Endothelial cell of umbilical vein (primary cell): ENCODE measurements around the gene BCL2L2. TPM values are rescaled to one million over a fixed set of nuclear protein-coding genes. Genes with fewer than 3 reads are reported as not detected.

Experiments used
- BruUV-seq: library from RNA; stranded (reverse); fragments of 400-500 nt; replicated peaks from 2 replicates; lab custom pipeline; 2021; lab: Mats Ljungman, UMichigan
- CTCF ChIA-PET: fragments of 300-600, 350-600 bp; sonication (Branson Sonifier 250); formaldehyde crosslinking; loops from one replicate; lab custom pipeline; 2021; ENCODE audit warnings: antibody characterized with exemption, inconsistent platforms; lab: Charles Lee
- POLR2A ChIA-PET: fragments of 300-600, 350-600 bp; sonication (Branson Sonifier 250); formaldehyde crosslinking; loops from one replicate; lab custom pipeline; 2021; ENCODE audit warnings: antibody characterized with exemption, inconsistent platforms; lab: Charles Lee
- DNase-seq: peaks from one replicate; pipeline ENCODE4 v3.0.0-alpha.2; 2011; ENCODE audit warnings: low read depth, low spot score
- FAIRE-seq: peaks from 2 replicates; lab custom pipeline; 2011; peaks lifted over from hg19 to GRCh38; lab: Jason Lieb, UNC
- H2AFZ ChIP-seq: 2 replicates; pipeline ENCODE4 v1.6.0; 2012; ENCODE audit warnings: low read depth, low read length, control low read depth, inconsistent platforms
- H3K27ac ChIP-seq: 2 replicates; pipeline ENCODE4 v1.5.1; 2011; ENCODE audit warnings: low read depth, mild to moderate bottlenecking, control low read depth, low read length, moderate library complexity; ENCODE audit not compliant: insufficient read depth
- H3K27me3 ChIP-seq, 2 experiments: 2 replicates each; pipeline versions ENCODE4 v1.6.0 to v1.6.1; 2011; ENCODE audit warnings: low read length in 2 of 2, mixed read lengths in 1 of 2; ENCODE audit not compliant: control insufficient read depth in 2 of 2, insufficient read depth in 2 of 2
- H3K36me3 ChIP-seq, 2 experiments: 2 replicates in 1 of 2; 3 replicates in 1 of 2; pipeline ENCODE4 v1.5.1; 2011; ENCODE audit warnings: low read length in 2 of 2, mild to moderate bottlenecking in 1 of 2, moderate library complexity in 1 of 2; ENCODE audit not compliant: control insufficient read depth in 2 of 2, insufficient read depth in 2 of 2; ENCODE audit errors: extremely low read depth in 1 of 2
- H3K4me1 ChIP-seq: 3 replicates; pipeline ENCODE4 v1.5.1; 2011; ENCODE audit warnings: mild to moderate bottlenecking, low read length; ENCODE audit not compliant: control insufficient read depth, insufficient read depth; ENCODE audit errors: extremely low read depth
- H3K4me2 ChIP-seq: 2 replicates; pipeline ENCODE4 v1.6.1; 2011; ENCODE audit warnings: low read length, control low read depth, mixed read lengths; ENCODE audit not compliant: insufficient read depth
- H3K4me3 ChIP-seq, 3 experiments: fragments of 200-600 bp in 1 of 3; sonication (generic), shearing (Covaris generic) in 1 of 3; replicated peaks in 1 of 3; 2 replicates each; pipeline ENCODE4 v1.5.1; 2011 to 2016; ENCODE audit warnings: control low read depth in 3 of 3, low read length in 3 of 3, mild to moderate bottlenecking in 2 of 3, inconsistent platforms in 1 of 3, low read depth in 1 of 3, moderate library complexity in 1 of 3; ENCODE audit not compliant: insufficient read depth in 1 of 3
- H3K79me2 ChIP-seq: 2 replicates; pipeline ENCODE4 v1.6.0; 2012; ENCODE audit warnings: low read length, inconsistent platforms; ENCODE audit not compliant: control insufficient read depth, insufficient read depth
- H3K9ac ChIP-seq: replicated peaks from 2 replicates; pipeline ENCODE3; 2011; ENCODE audit warnings: low read length, control low read depth; ENCODE audit not compliant: insufficient read depth; ENCODE audit errors: extremely low read depth
- H3K9me1 ChIP-seq: replicated peaks from 3 replicates; pipeline ENCODE4 v1.6.0; 2011; ENCODE audit warnings: mild to moderate bottlenecking, low read length; ENCODE audit not compliant: control insufficient read depth, insufficient read depth; ENCODE audit errors: extremely low read depth
- H3K9me3 ChIP-seq: replicated peaks from 2 replicates; pipeline ENCODE4 v1.5.1; 2012; ENCODE audit warnings: low read length, inconsistent platforms; ENCODE audit not compliant: control insufficient read depth, insufficient read depth
- H4K20me1 ChIP-seq: replicated peaks from 2 replicates; pipeline ENCODE3; 2011; ENCODE audit warnings: mild to moderate bottlenecking, low read length; ENCODE audit not compliant: control insufficient read depth, insufficient read depth; ENCODE audit errors: extremely low read depth
- EZH2 ChIP-seq: IDR thresholded peaks from 2 replicates; pipeline ENCODE4 v1.6.1; 2012; ENCODE audit warnings: borderline replicate concordance, low read depth, mild to moderate bottlenecking, moderate library complexity, low read length, inconsistent platforms; ENCODE audit not compliant: severe bottlenecking
- FOS ChIP-seq: IDR thresholded peaks from 2 replicates; pipeline ENCODE4 v1.6.1; 2011; ENCODE audit warnings: mild to moderate bottlenecking, low read length, moderate library complexity, borderline replicate concordance; ENCODE audit not compliant: insufficient read depth
- GATA2 ChIP-seq: IDR thresholded peaks from 2 replicates; pipeline ENCODE4 v1.7.0; 2011; ENCODE audit warnings: low read depth, mild to moderate bottlenecking, moderate library complexity, mixed read lengths, low read length; ENCODE audit not compliant: insufficient read length, insufficient read depth
- JUN ChIP-seq: IDR thresholded peaks from 2 replicates; pipeline ENCODE4 v1.6.1; 2011; ENCODE audit warnings: borderline replicate concordance, low read depth; ENCODE audit not compliant: insufficient read length, insufficient read depth
- MAX ChIP-seq: IDR thresholded peaks from 2 replicates; pipeline ENCODE4 v1.6.1; 2011; ENCODE audit not compliant: insufficient read depth, insufficient read length
- MYC ChIP-seq: IDR thresholded peaks from one replicate; pipeline ENCODE4 v1.6.1; 2011; ENCODE audit warnings: mild to moderate bottlenecking, low read depth, low read length
- POLR2A ChIP-seq: IDR thresholded peaks from 2 replicates; pipeline ENCODE4 v1.6.1; 2012; ENCODE audit warnings: low read depth, mild to moderate bottlenecking, control low read depth, low read length
- POLR2AphosphoS5 ChIP-seq: IDR thresholded peaks from 2 replicates; pipeline ENCODE4 v1.6.1; 2012; ENCODE audit warnings: low read depth, mild to moderate bottlenecking, control low read depth, low read length, moderate library complexity; ENCODE audit not compliant: insufficient read depth
- dilution Hi-C: fragments of 300-500 bp; cut with MboI; formaldehyde crosslinking; loops from one replicate; pipeline ENCODE4 v1.15.0; 2019; ENCODE audit warnings: low sequenced_read_pairs; ENCODE audit not compliant: extremely low pct_ligation_motif_present
- intact Hi-C: fragments of 100-400 bp; cut with micrococcal nuclease; formaldehyde crosslinking; loops from one replicate; pipeline ENCODE4 v1.10.0; 2022
- polyA plus RNA-seq, 4 experiments: library from polyadenylated mRNA; depleted of rRNA in 3 of 4; stranded (reverse) in 3 of 4; unstranded in 1 of 4; fragments of >200 nt; gene quantifications; 2 replicates each; pipeline versions ENCODE4 v1.2.1 to v1.2.3, GENCODE V29; 2011 to 2012; ENCODE audit warnings: missing spikeins in 1 of 4
- total RNA-seq: library from RNA; stranded (reverse); gene quantifications from 2 replicates; pipeline ENCODE4 v1.2.3, GENCODE V29; 2021
- TF ChIP-seq, protein P1 (sequence below), 2 donors: IDR thresholded peaks; 1 replicate in 1 of 2; 2 replicates in 1 of 2; pipeline ENCODE4 v1.5.1; 2011; ENCODE audit warnings: low read length in 2 of 2, mild to moderate bottlenecking in 2 of 2, moderate library complexity in 2 of 2, control low read depth in 1 of 2, inconsistent platforms in 1 of 2, low read depth in 1 of 2; ENCODE audit not compliant: insufficient read depth in 1 of 2; ENCODE audit errors: extremely low read depth in 1 of 2

BCL2L2 gene
- total and polyA plus RNA-seq, 2 donors (not counting 3 experiments of a cell fraction or from before 2014, with no cell fraction given) = 19.9 to 24.3 TPM

DNA sequence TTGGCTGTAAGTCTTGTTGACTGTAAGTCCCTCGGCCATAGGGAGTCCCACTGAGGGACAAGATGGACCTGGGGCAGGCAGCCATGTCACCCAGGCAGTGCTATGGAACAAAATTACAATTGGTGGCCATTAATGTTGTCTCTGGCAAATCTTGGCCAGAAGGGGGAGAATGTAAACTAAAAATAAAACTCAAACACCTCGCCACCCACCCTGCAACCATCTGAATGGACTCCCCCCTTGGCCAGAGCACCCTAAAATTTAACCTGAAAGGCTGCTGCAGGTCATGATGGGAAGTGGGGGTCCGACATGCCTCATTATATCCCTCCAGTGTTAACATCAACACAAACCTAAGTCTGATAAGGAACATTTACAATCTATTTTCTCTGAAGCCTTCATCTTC lies 37.8 kb downstream of the BCL2L2 start:
- H3K4me1 ChIP-seq = no peaks in the 10 kb centered on the region
- TF ChIP-seq POLR2AphosphoS5 (no peak), POLR2A (no peak), MYC (no peak), GATA2 (no peak), FOS (no peak), EZH2 (no peak), JUN (no peak), MAX (no peak)
- TF ChIP-seq, protein P1, sequence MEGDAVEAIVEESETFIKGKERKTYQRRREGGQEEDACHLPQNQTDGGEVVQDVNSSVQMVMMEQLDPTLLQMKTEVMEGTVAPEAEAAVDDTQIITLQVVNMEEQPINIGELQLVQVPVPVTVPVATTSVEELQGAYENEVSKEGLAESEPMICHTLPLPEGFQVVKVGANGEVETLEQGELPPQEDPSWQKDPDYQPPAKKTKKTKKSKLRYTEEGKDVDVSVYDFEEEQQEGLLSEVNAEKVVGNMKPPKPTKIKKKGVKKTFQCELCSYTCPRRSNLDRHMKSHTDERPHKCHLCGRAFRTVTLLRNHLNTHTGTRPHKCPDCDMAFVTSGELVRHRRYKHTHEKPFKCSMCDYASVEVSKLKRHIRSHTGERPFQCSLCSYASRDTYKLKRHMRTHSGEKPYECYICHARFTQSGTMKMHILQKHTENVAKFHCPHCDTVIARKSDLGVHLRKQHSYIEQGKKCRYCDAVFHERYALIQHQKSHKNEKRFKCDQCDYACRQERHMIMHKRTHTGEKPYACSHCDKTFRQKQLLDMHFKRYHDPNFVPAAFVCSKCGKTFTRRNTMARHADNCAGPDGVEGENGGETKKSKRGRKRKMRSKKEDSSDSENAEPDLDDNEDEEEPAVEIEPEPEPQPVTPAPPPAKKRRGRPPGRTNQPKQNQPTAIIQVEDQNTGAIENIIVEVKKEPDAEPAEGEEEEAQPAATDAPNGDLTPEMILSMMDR (IDR thresholded peaks at IDR 0.05; ENCODE audit: extremely low read depth in 1 of 2, insufficient read depth in 1 of 2, low read depth in 1 of 2, low read length in 2 of 2) = no peak
- CTCF ChIA-PET = interaction anchor here (1.6 kb wide), 1 partner anchor 35 kb away, joined by 4 read pairs; no protein-coding TSS in a partner anchor
- no peaks in the 10 kb centered on the region for H3K36me3 ChIP-seq
- BruUV-seq = no TSS peak
- H3K9ac ChIP-seq = no peak overlapping the region
- POLR2A ChIA-PET = no interaction called here
- H3K4me2 ChIP-seq = no peak overlapping the region
- no peak for FAIRE-seq
- no peaks in the 10 kb centered on the region for H3K9me3 ChIP-seq
- DNase-seq = no peak
- peaks cover 7 to 9% of the 10 kb centered on the region in 2 experiments for H3K27me3 ChIP-seq
- no peaks in the 10 kb centered on the region for H3K9me1 ChIP-seq
- no peaks in the 10 kb centered on the region for H3K79me2 ChIP-seq
- H3K27ac ChIP-seq = no peak overlapping the region
- no peaks in the 10 kb centered on the region for H4K20me1 ChIP-seq
- H2AFZ ChIP-seq = no peak overlapping the region
- intact Hi-C loops (no loop called here), dilution Hi-C loops (no loop called here)
- no peak overlapping the region for H3K4me3 ChIP-seq
